ENCODE data around the gene UGCG. TPM values are rescaled to one million over a fixed set of nuclear protein-coding genes. Genes with fewer than 3 reads are reported as not detected.

The UGCG gene
- total and polyA plus RNA-seq, 2 donors (not counting 1 experiment from before 2014, with no cell fraction given): 23.9 to 53.5 TPM

DNA sequence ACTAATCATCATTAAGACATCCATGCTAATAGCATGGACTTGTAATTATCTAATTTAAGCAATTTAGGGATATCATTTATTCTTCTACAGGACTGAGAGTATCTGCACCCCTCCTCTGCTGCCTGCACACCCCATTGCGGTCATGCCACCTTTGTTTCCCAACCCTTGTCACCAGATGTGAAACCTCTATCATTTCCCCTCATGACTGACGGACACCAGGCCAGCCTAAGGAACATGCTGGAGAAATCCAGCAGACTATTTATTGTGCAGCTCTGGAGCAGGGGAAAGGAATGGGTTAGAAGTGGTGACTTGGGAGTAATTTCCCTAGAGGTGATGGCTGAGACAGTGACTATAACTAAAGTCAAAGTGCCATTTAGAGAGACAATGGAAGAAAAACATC, 40.7 kb downstream of the UGCG start:
- Histone ChIP-seq H3K4me1 (ENCODE audit: control insufficient read depth in 2 of 2, insufficient read depth in 2 of 2, low read length in 2 of 2) (peaks cover 23 to 26% of the 10 kb centered on the region in 2 donors), H3K27ac (ENCODE audit: low read length in 2 of 2) (peak overlapping the region; percentile 61 to 83), H3K27me3 (replicated peaks in 1 of 4; ENCODE audit: control extremely low read depth in 1 of 4, control insufficient read depth in 3 of 4, insufficient read depth in 4 of 4, low read length in 3 of 4) (no peaks in the 10 kb centered on the region), H3K79me2 (ENCODE audit: control insufficient read depth, insufficient read depth, low read length) (peaks cover 6% of the 10 kb centered on the region), H3K9ac (ENCODE audit: low read length) (no peak overlapping the region), H2AFZ (ENCODE audit: insufficient read depth, low read depth, low read length, poor library complexity, severe bottlenecking) (no peak overlapping the region), H3K4me2 (replicated peaks; ENCODE audit: low read depth, low read length, poor library complexity, severe bottlenecking) (peak overlapping the region; percentile 57), H3K9me3 (ENCODE audit: control extremely low read depth in 1 of 3, control insufficient read depth in 2 of 3, insufficient read depth in 1 of 3, low read length in 2 of 3) (no peaks in the 10 kb centered on the region), H3K36me3 (replicated peaks in 1 of 2; ENCODE audit: control extremely low read depth in 1 of 2, control insufficient read depth in 1 of 2, extremely low read depth in 1 of 2, insufficient read depth in 2 of 2, low read length in 1 of 2) (peaks cover 11 to 38% of the 10 kb centered on the region in 2 experiments), H3K4me3 (ENCODE audit: control extremely low read depth in 1 of 5, extremely low read depth in 1 of 5, insufficient read depth in 1 of 5, low read depth in 2 of 5, low read length in 4 of 5) (no peak overlapping the region), H4K20me1 (ENCODE audit: control insufficient read depth, insufficient read depth, low read length, poor library complexity, severe bottlenecking) (peaks cover under 1% of the 10 kb centered on the region)
- peak overlapping the region; percentile 81 for H3K27ac Mint-ChIP-seq
- CTCF ChIA-PET: interaction anchor here (1.2 to 2.3 kb wide), 4 partner anchors 11 to 177 kb away, joined by 3 to 7 read pairs (median 4); no protein-coding TSS in a partner anchor
- 100% methylated on average over 1 of the region's 2 CpGs for WGBS (ENCODE audit: insufficient coverage)
- DNase-seq (no peak), ATAC-seq (ENCODE audit: low read depth) (peak; percentile 16)
- no peaks in the 10 kb centered on the region for H3K9me3 Mint-ChIP-seq (ENCODE audit: insufficient read depth)
- POLR2A ChIA-PET: interaction anchor here (0.6 to 1.2 kb wide), 3 partner anchors 8 to 24 kb away, joined by 3 to 9 read pairs (median 3); no protein-coding TSS in a partner anchor
- intact Hi-C loops (cut with micrococcal nuclease): loop anchor here (5.0 to 10.0 kb wide), 2 partner anchors 48 to 110 kb away; no protein-coding TSS in a partner anchor
- H3K4me1 Mint-ChIP-seq: peaks cover 28% of the 10 kb centered on the region
- TF ChIP-seq EZH2 (IDR thresholded peaks at IDR 0.05; ENCODE audit: borderline replicate concordance, insufficient read depth, low read depth, low read length, poor library complexity, severe bottlenecking): no peak
- H3K27me3 Mint-ChIP-seq: no peaks in the 10 kb centered on the region
- no peak overlapping the region for H3K4me3 Mint-ChIP-seq

- TF ChIP-seq EZH2 (IDR thresholded peaks at IDR 0.05; ENCODE audit: borderline replicate concordance, insufficient read depth, low read depth, low read length, poor library complexity, severe bottlenecking) (no peak), CTCF (IDR thresholded peaks at IDR 0.05) (no peak)
- H2AFZ ChIP-seq (ENCODE audit: insufficient read depth, low read depth, low read length, poor library complexity, severe bottlenecking): peak overlapping the region; percentile 48
- peak overlapping the region in 2 of 5 experiments; percentile 10 to 22 for H3K4me3 ChIP-seq (ENCODE audit: control extremely low read depth in 1 of 5, extremely low read depth in 1 of 5, insufficient read depth in 1 of 5, low read depth in 2 of 5, low read length in 4 of 5)
- H3K9me3 Mint-ChIP-seq (ENCODE audit: insufficient read depth): no peaks in the 10 kb centered on the region
- peak overlapping the region; percentile 64 for H3K4me3 Mint-ChIP-seq
- H3K36me3 ChIP-seq (replicated peaks in 1 of 2; ENCODE audit: control extremely low read depth in 1 of 2, control insufficient read depth in 1 of 2, extremely low read depth in 1 of 2, insufficient read depth in 2 of 2, low read length in 1 of 2): peaks cover 10 to 32% of the 10 kb centered on the region in 2 experiments
- H3K4me1 ChIP-seq (ENCODE audit: control insufficient read depth in 2 of 2, insufficient read depth in 2 of 2, low read length in 2 of 2): peaks cover 23 to 28% of the 10 kb centered on the region in 2 donors
- peaks cover 31% of the 10 kb centered on the region for H3K4me1 Mint-ChIP-seq
- no peaks in the 10 kb centered on the region for H3K9me3 ChIP-seq (ENCODE audit: control extremely low read depth in 1 of 3, control insufficient read depth in 2 of 3, insufficient read depth in 1 of 3, low read length in 2 of 3)
- H3K27ac ChIP-seq (ENCODE audit: low read length in 2 of 2): peak overlapping the region; percentile 61 to 83
- CTCF ChIA-PET: interaction anchor here (1.2 to 2.3 kb wide), 3 partner anchors 40 to 179 kb away, joined by 3 to 7 read pairs (median 5); no protein-coding TSS in a partner anchor
- H4K20me1 ChIP-seq (ENCODE audit: control insufficient read depth, insufficient read depth, low read length, poor library complexity, severe bottlenecking): no peaks in the 10 kb centered on the region
- POLR2A ChIA-PET: interaction anchor here (0.6 to 1.2 kb wide), 2 partner anchors 12 to 24 kb away, joined by 3 to 9 read pairs; no protein-coding TSS in a partner anchor
- peak overlapping the region; percentile 81 for H3K27ac Mint-ChIP-seq
- DNase-seq (peak; percentile 69), ATAC-seq (ENCODE audit: low read depth) (peak; percentile 72)
- H3K9ac ChIP-seq (ENCODE audit: low read length): peak overlapping the region; percentile 27
- WGBS (ENCODE audit: insufficient coverage): 25% methylated on average over 4 of the region's 12 CpGs
- H3K79me2 ChIP-seq (ENCODE audit: control insufficient read depth, insufficient read depth, low read length): peaks cover 5% of the 10 kb centered on the region
- H3K4me2 ChIP-seq (replicated peaks; ENCODE audit: low read depth, low read length, poor library complexity, severe bottlenecking): peak overlapping the region; percentile 57
- H3K27me3 Mint-ChIP-seq: no peaks in the 10 kb centered on the region
- H3K27me3 ChIP-seq (replicated peaks in 1 of 4; ENCODE audit: control extremely low read depth in 1 of 4, control insufficient read depth in 3 of 4, insufficient read depth in 4 of 4, low read length in 3 of 4): no peaks in the 10 kb centered on the region
- intact Hi-C loops (cut with micrococcal nuclease): loop anchor here (5.0 to 10.0 kb wide), 2 partner anchors 47 to 111 kb away; no protein-coding TSS in a partner anchor
Measured at GRCh38 chr9:111937781-111938426, 41.3 kb downstream of the UGCG start.

All from B cell (primary cell).